ENCODE results near the gene TAOK3.

DNA sequence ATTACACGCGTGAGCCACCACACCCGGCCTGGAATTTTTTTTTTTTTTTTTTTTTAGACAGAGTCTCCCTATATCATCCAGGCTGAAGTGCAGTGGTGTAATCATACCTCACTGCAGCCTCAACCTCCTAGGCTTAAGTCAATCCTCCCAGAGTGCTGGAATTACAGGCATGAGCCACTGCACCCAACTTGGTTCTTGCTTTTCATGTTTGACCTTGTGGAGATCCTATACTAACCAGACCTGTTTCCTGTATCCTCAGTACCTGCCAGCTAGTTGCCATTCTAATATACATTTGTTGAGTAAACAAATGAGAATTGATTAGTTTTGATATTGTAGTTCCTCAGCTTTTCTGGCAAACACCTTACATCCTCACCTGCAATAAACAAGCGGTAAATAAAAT lies 265.7 kb downstream of the TAOK3 start:
- no peak for TF ChIP-seq JUND (IDR thresholded peaks at IDR 0.05; ENCODE audit: low read length)
- TF ChIP-seq CHD2 (IDR thresholded peaks at IDR 0.05; ENCODE audit: low read length) = no peak
- TF ChIP-seq SUZ12 (IDR thresholded peaks at IDR 0.05; ENCODE audit: low read length) = no peak
- TF ChIP-seq SRF (IDR thresholded peaks at IDR 0.05; ENCODE audit: low read depth, low read length) = no peak
- TF ChIP-seq POLR2A (IDR thresholded peaks at IDR 0.05; ENCODE audit: control extremely low read depth in 1 of 2, low read depth in 2 of 2, low read length in 2 of 2) = no peak
- no peak for TF ChIP-seq RAD21 (IDR thresholded peaks at IDR 0.05 in 1 of 2, conservative IDR thresholded peaks at IDR 0.05 in 1 of 2; ENCODE audit: low read depth in 2 of 2, low read length in 2 of 2)
- no peak for TF ChIP-seq CTCF (IDR thresholded peaks at IDR 0.05; ENCODE audit: control extremely low read depth in 1 of 3, insufficient read depth in 1 of 3, low read depth in 1 of 3, low read length in 3 of 3)
- TF ChIP-seq MAX (IDR thresholded peaks at IDR 0.05) = no peak
- no peak for TF ChIP-seq TAF1 (IDR thresholded peaks at IDR 0.05; ENCODE audit: low read depth, low read length)
- no peak for TF ChIP-seq GTF2F1 (IDR thresholded peaks at IDR 0.05; ENCODE audit: borderline replicate concordance, low read depth, low read length)
- no peak for TF ChIP-seq KDM4A (IDR thresholded peaks at IDR 0.05; ENCODE audit: low read depth, low read length, severe bottlenecking)
- no peak for TF ChIP-seq EZH2 (IDR thresholded peaks at IDR 0.05; ENCODE audit: low read depth, low read length, severe bottlenecking)
- no peak for TF ChIP-seq EP300 (IDR thresholded peaks at IDR 0.05; ENCODE audit: borderline replicate concordance in 1 of 2, low read depth in 2 of 2, low read length in 2 of 2)
- TF ChIP-seq SIN3A (conservative IDR thresholded peaks at IDR 0.05 in 1 of 2, IDR thresholded peaks at IDR 0.05 in 1 of 2; ENCODE audit: low read depth in 1 of 2, low read length in 2 of 2) = no peak
